Brain microvascular endothelial cell (primary cell): ENCODE results near the gene VAV2.

Experiments
- DNase-seq: peaks from one replicate; pipeline ENCODE4 v3.0.0-alpha.2; 2020
- H3K27ac ChIP-seq: fragments of 250-450 bp; sonication (Bioruptor Pico); 2 replicates; pipeline ENCODE4 v1.5.1; 2020; ENCODE audit warnings: mild to moderate bottlenecking, moderate library complexity
- H3K27me3 ChIP-seq: fragments of 250-450 bp; sonication (Bioruptor Pico); replicated peaks from 2 replicates; pipeline ENCODE4 v1.5.1; 2020; ENCODE audit warnings: mild to moderate bottlenecking
- H3K36me3 ChIP-seq: fragments of 250-450 bp; sonication (Bioruptor Pico); replicated peaks from 2 replicates; pipeline ENCODE4 v1.5.1; 2020; ENCODE audit warnings: mild to moderate bottlenecking
- H3K4me3 ChIP-seq: 2 replicates; pipeline ENCODE4 v1.5.1; 2011; ENCODE audit warnings: low read depth, mild to moderate bottlenecking, control low read depth, low read length, moderate library complexity
- in situ Hi-C: cut with HindIII; loops from 2 replicates; pipeline ENCODE4 v1.10.0; 2017; ENCODE audit warnings: low sequenced_read_pairs, low pct_ligation_motif_present
- TF ChIP-seq, protein P1 (sequence below): IDR thresholded peaks from 2 replicates; pipeline ENCODE4 v1.5.1; 2011; ENCODE audit warnings: low read depth, mild to moderate bottlenecking, moderate library complexity, low read length, control low read depth, inconsistent platforms; ENCODE audit errors: missing control alignments

The VAV2 gene

GRCh38 chr9:133887540-133888047, 104.5 kb downstream of the VAV2 start:
- no peaks in the 10 kb centered on the region for H3K27me3 ChIP-seq
- H3K27ac ChIP-seq, result no peak overlapping the region
- TF ChIP-seq, protein P1, sequence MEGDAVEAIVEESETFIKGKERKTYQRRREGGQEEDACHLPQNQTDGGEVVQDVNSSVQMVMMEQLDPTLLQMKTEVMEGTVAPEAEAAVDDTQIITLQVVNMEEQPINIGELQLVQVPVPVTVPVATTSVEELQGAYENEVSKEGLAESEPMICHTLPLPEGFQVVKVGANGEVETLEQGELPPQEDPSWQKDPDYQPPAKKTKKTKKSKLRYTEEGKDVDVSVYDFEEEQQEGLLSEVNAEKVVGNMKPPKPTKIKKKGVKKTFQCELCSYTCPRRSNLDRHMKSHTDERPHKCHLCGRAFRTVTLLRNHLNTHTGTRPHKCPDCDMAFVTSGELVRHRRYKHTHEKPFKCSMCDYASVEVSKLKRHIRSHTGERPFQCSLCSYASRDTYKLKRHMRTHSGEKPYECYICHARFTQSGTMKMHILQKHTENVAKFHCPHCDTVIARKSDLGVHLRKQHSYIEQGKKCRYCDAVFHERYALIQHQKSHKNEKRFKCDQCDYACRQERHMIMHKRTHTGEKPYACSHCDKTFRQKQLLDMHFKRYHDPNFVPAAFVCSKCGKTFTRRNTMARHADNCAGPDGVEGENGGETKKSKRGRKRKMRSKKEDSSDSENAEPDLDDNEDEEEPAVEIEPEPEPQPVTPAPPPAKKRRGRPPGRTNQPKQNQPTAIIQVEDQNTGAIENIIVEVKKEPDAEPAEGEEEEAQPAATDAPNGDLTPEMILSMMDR, result no peak
- H3K4me3 ChIP-seq, result no peak overlapping the region
- H3K36me3 ChIP-seq, result no peaks in the 10 kb centered on the region
- no peak for DNase-seq
- in situ Hi-C loops, result no loop called here

- Histone ChIP-seq H3K27me3 (no peaks in the 10 kb centered on the region), H3K36me3 (no peaks in the 10 kb centered on the region), H3K27ac (no peak overlapping the region), H3K4me3 (no peak overlapping the region)
- DNase-seq, result no peak
- in situ Hi-C loops, result no loop called here
- TF ChIP-seq, protein P1, result no peak
These were observed 105.3 kb downstream of the VAV2 start for GRCh38 chr9:133886563-133887501.

DNA sequence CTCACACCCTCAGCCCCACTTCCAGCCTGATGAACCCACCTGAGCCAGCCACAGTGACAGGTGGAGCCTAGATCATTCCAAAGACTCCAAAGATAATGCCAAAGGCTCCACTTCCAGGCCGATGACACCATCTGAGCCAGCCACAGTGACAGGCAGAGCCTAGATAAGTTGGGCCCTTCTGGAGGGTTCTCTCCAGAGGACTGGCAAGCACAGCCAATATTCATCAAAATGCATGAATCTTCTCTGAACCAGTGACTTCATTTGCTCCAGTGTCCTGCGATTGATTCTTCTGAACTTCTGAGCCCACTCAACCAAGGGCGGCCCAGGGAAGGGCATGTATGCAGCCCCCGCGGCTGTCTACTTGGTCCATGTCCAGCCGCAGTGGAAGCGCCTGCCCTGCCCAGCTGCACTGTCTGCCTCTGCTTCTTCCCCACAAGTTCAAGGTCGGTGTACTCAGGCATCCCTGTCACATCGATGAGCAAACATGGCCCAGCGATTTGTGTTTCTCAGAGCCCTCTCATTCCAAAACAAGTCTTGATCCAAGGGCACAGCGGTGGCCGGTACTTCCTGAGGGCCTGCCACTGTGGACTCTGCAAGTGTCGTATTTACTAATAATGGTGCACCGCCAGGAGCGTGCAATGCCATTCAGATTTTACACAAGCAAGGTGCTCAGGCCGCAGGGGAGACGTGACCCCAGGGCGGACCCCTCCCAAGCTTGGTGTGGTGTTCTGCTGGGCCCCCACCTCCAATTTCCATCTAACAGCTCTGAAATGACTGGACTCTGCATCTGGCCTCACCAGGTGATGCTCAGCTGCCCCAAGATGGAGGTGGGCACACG, 107.0 kb downstream of the VAV2 start:
- no peak for DNase-seq
- TF ChIP-seq, protein P1, result no peak

GRCh38 chr9:133882849-133883755, 109.0 kb downstream of the VAV2 start:
- in situ Hi-C loops, result no loop called here
- H3K27me3 ChIP-seq, result no peaks in the 10 kb centered on the region
- DNase-seq, result no peak
- no peak overlapping the region for H3K4me3 ChIP-seq
- no peaks in the 10 kb centered on the region for H3K36me3 ChIP-seq
- H3K27ac ChIP-seq, result no peak overlapping the region
- TF ChIP-seq, protein P1, result no peak

More for the DNA sequence above, 107.0 kb downstream of the VAV2 start:
- Histone ChIP-seq H3K27me3 (no peaks in the 10 kb centered on the region), H3K36me3 (no peaks in the 10 kb centered on the region), H3K27ac (no peak overlapping the region), H3K4me3 (no peak overlapping the region)
- in situ Hi-C loops, result no loop called here

DNA sequence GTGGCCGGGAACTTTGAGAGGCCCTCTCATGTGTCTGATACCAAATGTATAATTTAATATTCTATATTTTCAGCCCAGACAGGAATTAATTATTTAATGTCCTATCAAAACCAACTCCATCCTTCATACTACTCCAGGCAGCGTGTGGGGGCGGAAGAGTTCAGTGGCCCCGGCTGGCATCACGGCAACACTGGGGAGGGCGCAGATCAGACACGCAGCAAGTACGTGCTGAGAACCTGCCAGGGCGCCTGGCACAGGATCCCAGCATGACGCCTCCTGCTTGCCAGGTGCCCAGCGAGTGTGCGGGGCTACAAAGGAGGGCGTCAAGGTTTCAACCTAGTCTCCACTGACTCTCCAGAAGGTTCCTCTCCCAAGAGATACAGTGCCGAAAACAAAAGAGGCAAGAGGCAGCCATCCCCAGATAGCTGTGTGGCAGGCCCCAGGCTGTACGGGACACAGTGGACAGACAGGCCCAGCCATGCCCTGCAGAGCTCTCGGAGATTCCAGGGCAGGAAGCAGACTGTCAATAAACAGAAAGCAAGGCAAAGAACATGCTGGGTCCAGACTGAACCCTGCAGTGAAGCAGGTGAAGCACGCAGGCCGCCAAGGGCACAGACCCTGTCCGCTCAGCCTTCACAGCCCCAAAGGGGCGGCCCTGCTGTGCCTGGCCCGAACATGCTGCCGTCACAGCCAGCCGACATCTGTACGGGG, 110.3 kb downstream of the VAV2 start:
- no peak overlapping the region for H3K4me3 ChIP-seq
- no peak overlapping the region for H3K27ac ChIP-seq
- DNase-seq, result no peak
- H3K36me3 ChIP-seq, result no peaks in the 10 kb centered on the region
- TF ChIP-seq, protein P1, result no peak
- in situ Hi-C loops, result no loop called here
- no peaks in the 10 kb centered on the region for H3K27me3 ChIP-seq
